ENCODE results near the gene VASH1.

DNA sequence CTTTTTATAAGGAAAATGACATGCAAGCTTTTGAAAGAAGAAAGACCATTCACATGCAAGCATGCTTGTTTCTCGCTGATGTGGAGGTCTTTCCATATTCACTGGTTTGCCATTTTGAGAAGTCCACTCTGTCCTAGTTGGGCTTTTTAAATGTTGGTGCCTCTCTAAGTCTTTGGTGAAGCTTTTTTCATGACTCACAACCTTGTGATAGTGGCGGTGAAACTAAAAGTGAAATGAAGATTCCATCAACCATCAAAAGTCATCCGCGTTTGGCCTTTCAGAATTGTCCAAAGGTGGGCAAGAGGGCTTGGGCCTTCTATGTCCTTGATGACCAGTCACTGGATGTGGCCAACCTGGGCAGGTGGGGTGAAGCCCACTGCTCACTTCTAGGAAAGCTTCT lies 69.3 kb downstream of the VASH1 start:
- TF ChIP-seq, protein P1, sequence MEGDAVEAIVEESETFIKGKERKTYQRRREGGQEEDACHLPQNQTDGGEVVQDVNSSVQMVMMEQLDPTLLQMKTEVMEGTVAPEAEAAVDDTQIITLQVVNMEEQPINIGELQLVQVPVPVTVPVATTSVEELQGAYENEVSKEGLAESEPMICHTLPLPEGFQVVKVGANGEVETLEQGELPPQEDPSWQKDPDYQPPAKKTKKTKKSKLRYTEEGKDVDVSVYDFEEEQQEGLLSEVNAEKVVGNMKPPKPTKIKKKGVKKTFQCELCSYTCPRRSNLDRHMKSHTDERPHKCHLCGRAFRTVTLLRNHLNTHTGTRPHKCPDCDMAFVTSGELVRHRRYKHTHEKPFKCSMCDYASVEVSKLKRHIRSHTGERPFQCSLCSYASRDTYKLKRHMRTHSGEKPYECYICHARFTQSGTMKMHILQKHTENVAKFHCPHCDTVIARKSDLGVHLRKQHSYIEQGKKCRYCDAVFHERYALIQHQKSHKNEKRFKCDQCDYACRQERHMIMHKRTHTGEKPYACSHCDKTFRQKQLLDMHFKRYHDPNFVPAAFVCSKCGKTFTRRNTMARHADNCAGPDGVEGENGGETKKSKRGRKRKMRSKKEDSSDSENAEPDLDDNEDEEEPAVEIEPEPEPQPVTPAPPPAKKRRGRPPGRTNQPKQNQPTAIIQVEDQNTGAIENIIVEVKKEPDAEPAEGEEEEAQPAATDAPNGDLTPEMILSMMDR (IDR thresholded peaks at IDR 0.05) = no peak
- no peak for TF ChIP-seq EP300 (IDR thresholded peaks at IDR 0.05)
- no peak for TF ChIP-seq POLR2A (IDR thresholded peaks at IDR 0.05)
- TF ChIP-seq POLR2AphosphoS5 (IDR thresholded peaks at IDR 0.05) = no peak
